Effector memory CD8-positive, alpha-beta T cell (primary cell): ENCODE results near the gene ARHGEF40.
A peak's percentile ranks its signal among the peaks of the same experiment; 100 is the strongest.

Source experiments
- ATAC-seq: fragments of 150-1000 bp; cut with Tn5 transposase; replicated peaks from 2 replicates; pipeline ENCODE4 v1.10.0; 2021; ENCODE audit warnings: mild to moderate bottlenecking, moderate library complexity
- DNase-seq, 3 experiments: peaks; one replicate each; pipeline ENCODE4 v3.0.0; 2021
- H3K27ac Mint-ChIP-seq, 2 donors: one replicate each; pipeline ENCODE4 v1.8.0; 2022; ENCODE audit warnings: mild to moderate bottlenecking in 2 of 2, mixed read lengths in 2 of 2, moderate library complexity in 2 of 2
- H3K27me3 Mint-ChIP-seq, 2 donors: one replicate each; pipeline ENCODE4 v1.8.0; 2022; ENCODE audit warnings: mixed read lengths in 2 of 2
- H3K36me3 Mint-ChIP-seq: one replicate; pipeline ENCODE4 v1.8.0; 2022; ENCODE audit warnings: mild to moderate bottlenecking, moderate library complexity, mixed read lengths; ENCODE audit not compliant: insufficient read depth
- H3K4me1 Mint-ChIP-seq, 2 donors: one replicate each; pipeline ENCODE4 v1.8.0; 2022; ENCODE audit warnings: low read depth in 2 of 2, mixed read lengths in 2 of 2
- H3K4me3 Mint-ChIP-seq, 2 donors: one replicate each; pipeline ENCODE4 v1.8.0; 2022; ENCODE audit warnings: mild to moderate bottlenecking in 2 of 2, mixed read lengths in 2 of 2, moderate library complexity in 2 of 2
- H3K9me3 Mint-ChIP-seq, 2 donors: one replicate each; pipeline ENCODE4 v1.8.0; 2022; ENCODE audit warnings: mixed read lengths in 2 of 2

ARHGEF40 gene

GRCh38 chr14:21104448-21105060 lies 34.5 kb downstream of the ARHGEF40 start:
- peaks cover 0 to 8% of the 10 kb centered on the region in 2 donors for H3K27me3 Mint-ChIP-seq
- H3K27ac Mint-ChIP-seq = peak overlapping the region; percentile 85 to 98
- H3K9me3 Mint-ChIP-seq = no peaks in the 10 kb centered on the region
- peak overlapping the region; percentile 66 to 87 for H3K4me3 Mint-ChIP-seq
- peaks cover 13% of the 10 kb centered on the region for H3K36me3 Mint-ChIP-seq
- DNase-seq = peak; percentile 47 to 60 (median 55)
- peak; percentile 50 for ATAC-seq
- H3K4me1 Mint-ChIP-seq = peaks cover 9 to 11% of the 10 kb centered on the region in 2 donors

- H3K36me3 Mint-ChIP-seq = peaks cover 13% of the 10 kb centered on the region
- H3K9me3 Mint-ChIP-seq = no peaks in the 10 kb centered on the region
- H3K27ac Mint-ChIP-seq = peak overlapping the region; percentile 85 to 98
- peaks cover 9 to 11% of the 10 kb centered on the region in 2 donors for H3K4me1 Mint-ChIP-seq
- no peak for DNase-seq
- peak overlapping the region in 1 of 2 donors; percentile 66 for H3K4me3 Mint-ChIP-seq
- peaks cover 0 to 8% of the 10 kb centered on the region in 2 donors for H3K27me3 Mint-ChIP-seq
- no peak for ATAC-seq
Measured at GRCh38 chr14:21105095-21105494, 35.0 kb downstream of the ARHGEF40 start.

GRCh38 chr14:21106176-21106497 lies 36.0 kb downstream of the ARHGEF40 start:
- Mint-ChIP-seq H3K9me3 (no peaks in the 10 kb centered on the region), H3K27me3 (no peaks in the 10 kb centered on the region), H3K4me3 (no peak overlapping the region), H3K4me1 (peaks cover 9 to 11% of the 10 kb centered on the region in 2 donors), H3K27ac (no peak overlapping the region), H3K36me3 (peaks cover 13% of the 10 kb centered on the region)
- no peak for ATAC-seq
- no peak for DNase-seq

- H3K4me1 Mint-ChIP-seq = peaks cover 9 to 11% of the 10 kb centered on the region in 2 donors
- ATAC-seq (no peak), DNase-seq (peak; percentile 71 to 75 (median 74))
- peaks cover 13% of the 10 kb centered on the region for H3K36me3 Mint-ChIP-seq
- no peaks in the 10 kb centered on the region for H3K27me3 Mint-ChIP-seq
- H3K4me3 Mint-ChIP-seq = peak overlapping the region in 1 of 2 donors; percentile 45
- no peaks in the 10 kb centered on the region for H3K9me3 Mint-ChIP-seq
- H3K27ac Mint-ChIP-seq = peak overlapping the region in 1 of 2 donors; percentile 63
Measured at GRCh38 chr14:21106498-21107282, 36.6 kb downstream of the ARHGEF40 start.

- Mint-ChIP-seq H3K27me3 (no peaks in the 10 kb centered on the region), H3K36me3 (peaks cover 13% of the 10 kb centered on the region), H3K4me1 (peaks cover 9 to 11% of the 10 kb centered on the region in 2 donors), H3K27ac (peak overlapping the region in 1 of 2 donors; percentile 63), H3K9me3 (no peaks in the 10 kb centered on the region), H3K4me3 (no peak overlapping the region)
- no peak for ATAC-seq
- no peak for DNase-seq
Measured at GRCh38 chr14:21107283-21107800, 37.2 kb downstream of the ARHGEF40 start.

- DNase-seq = no peak
- no peak for ATAC-seq
- Mint-ChIP-seq H3K36me3 (peaks cover 12% of the 10 kb centered on the region), H3K9me3 (no peaks in the 10 kb centered on the region), H3K27me3 (no peaks in the 10 kb centered on the region), H3K4me3 (no peak overlapping the region), H3K4me1 (peaks cover 3 to 6% of the 10 kb centered on the region in 2 donors), H3K27ac (no peak overlapping the region)
Measured at GRCh38 chr14:21108791-21109190, 38.7 kb downstream of the ARHGEF40 start.

- no peak for DNase-seq
- Mint-ChIP-seq H3K9me3 (no peaks in the 10 kb centered on the region), H3K4me3 (no peak overlapping the region), H3K27ac (no peak overlapping the region), H3K36me3 (peaks cover 8% of the 10 kb centered on the region), H3K27me3 (no peaks in the 10 kb centered on the region), H3K4me1 (peaks cover 2 to 4% of the 10 kb centered on the region in 2 donors)
- no peak for ATAC-seq
Measured at GRCh38 chr14:21109377-21110138, 39.5 kb downstream of the ARHGEF40 start.

GRCh38 chr14:21112255-21112654 lies 42.2 kb downstream of the ARHGEF40 start:
- DNase-seq (no peak), ATAC-seq (no peak)
- H3K27me3 Mint-ChIP-seq = no peaks in the 10 kb centered on the region
- no peak overlapping the region for H3K27ac Mint-ChIP-seq
- no peak overlapping the region for H3K4me3 Mint-ChIP-seq
- peaks cover 4% of the 10 kb centered on the region for H3K36me3 Mint-ChIP-seq
- no peaks in the 10 kb centered on the region for H3K4me1 Mint-ChIP-seq
- no peaks in the 10 kb centered on the region for H3K9me3 Mint-ChIP-seq

- Mint-ChIP-seq H3K4me1 (no peaks in the 10 kb centered on the region), H3K4me3 (no peak overlapping the region), H3K9me3 (no peaks in the 10 kb centered on the region), H3K36me3 (peaks cover 4% of the 10 kb centered on the region), H3K27ac (no peak overlapping the region), H3K27me3 (peaks cover 0 to 8% of the 10 kb centered on the region in 2 donors)
- no peak for ATAC-seq
- DNase-seq = no peak
Measured at GRCh38 chr14:21113369-21113768, 43.3 kb downstream of the ARHGEF40 start.

GRCh38 chr14:21118933-21119332 lies 48.8 kb downstream of the ARHGEF40 start:
- Mint-ChIP-seq H3K27me3 (peaks cover 38 to 47% of the 10 kb centered on the region in 2 donors), H3K27ac (no peak overlapping the region), H3K36me3 (peaks cover 7% of the 10 kb centered on the region), H3K4me1 (no peaks in the 10 kb centered on the region), H3K4me3 (no peak overlapping the region), H3K9me3 (no peaks in the 10 kb centered on the region)
- DNase-seq = no peak
- ATAC-seq = no peak

- Mint-ChIP-seq H3K4me1 (no peaks in the 10 kb centered on the region), H3K27ac (no peak overlapping the region), H3K27me3 (peaks cover 47 to 63% of the 10 kb centered on the region in 2 donors), H3K4me3 (no peak overlapping the region), H3K9me3 (peaks cover 0 to 3% of the 10 kb centered on the region in 2 donors), H3K36me3 (peaks cover 3% of the 10 kb centered on the region)
- DNase-seq (no peak), ATAC-seq (no peak)
Measured at GRCh38 chr14:21120686-21121085, 50.6 kb downstream of the ARHGEF40 start.

GRCh38 chr14:21121122-21121521 lies 51.0 kb downstream of the ARHGEF40 start:
- peaks cover 0 to 3% of the 10 kb centered on the region in 2 donors for H3K9me3 Mint-ChIP-seq
- ATAC-seq = no peak
- no peak overlapping the region for H3K27ac Mint-ChIP-seq
- DNase-seq = no peak
- peaks cover 51 to 67% of the 10 kb centered on the region in 2 donors for H3K27me3 Mint-ChIP-seq
- H3K4me1 Mint-ChIP-seq = no peaks in the 10 kb centered on the region
- H3K4me3 Mint-ChIP-seq = no peak overlapping the region
- peaks cover 3% of the 10 kb centered on the region for H3K36me3 Mint-ChIP-seq

GRCh38 chr14:21123429-21123828 lies 53.3 kb downstream of the ARHGEF40 start:
- Mint-ChIP-seq H3K4me3 (no peak overlapping the region), H3K27ac (no peak overlapping the region), H3K27me3 (peaks cover 58 to 83% of the 10 kb centered on the region in 2 donors), H3K4me1 (no peaks in the 10 kb centered on the region), H3K9me3 (peaks cover 0 to 3% of the 10 kb centered on the region in 2 donors), H3K36me3 (peaks cover 3% of the 10 kb centered on the region)
- DNase-seq = no peak
- no peak for ATAC-seq
